ENCODE results near the gene SERPINB6. TPM values are rescaled to one million over a fixed set of nuclear protein-coding genes. Genes with fewer than 3 reads are reported as not detected.
"Not testable (repeated sequence)": the region's sequence is repeated elsewhere in the genome, so short reads cannot be mapped to it uniquely, and the experiment has no call there.

The SERPINB6 gene
- total RNA-seq, 3 donors from 2014 or later = 14.9 to 15.9 (median 15.3) TPM

GRCh38 chr6:3006476-3006875 is 35.1 kb upstream of the SERPINB6 start:
- peaks cover 15% of the 10 kb centered on the region for H3K4me1 Mint-ChIP-seq (ENCODE audit: low read depth)
- no peak for DNase-seq
- H3K27me3 Mint-ChIP-seq (ENCODE audit: low read depth) = no peaks in the 10 kb centered on the region
- peaks cover 50% of the 10 kb centered on the region for H3K36me3 Mint-ChIP-seq (ENCODE audit: insufficient read depth)
- H3K9me3 Mint-ChIP-seq = peaks cover 15% of the 10 kb centered on the region
- H3K4me3 Mint-ChIP-seq = no peak overlapping the region
- no peak for ATAC-seq

- peaks cover 9% of the 10 kb centered on the region for H3K9me3 Mint-ChIP-seq
- no peak for DNase-seq
Measured at GRCh38 chr6:3005874-3006273, 34.5 kb upstream of the SERPINB6 start.

GRCh38 chr6:3005077-3005476 is 33.7 kb upstream of the SERPINB6 start:
- ATAC-seq = no peak
- peaks cover 36% of the 10 kb centered on the region for H3K36me3 Mint-ChIP-seq (ENCODE audit: insufficient read depth)
- no peak overlapping the region for H3K4me3 Mint-ChIP-seq
- H3K4me1 Mint-ChIP-seq (ENCODE audit: low read depth) = peaks cover 22% of the 10 kb centered on the region
- no peak for DNase-seq
- H3K9me3 Mint-ChIP-seq = peaks cover 2% of the 10 kb centered on the region
- H3K27me3 Mint-ChIP-seq (ENCODE audit: low read depth) = no peaks in the 10 kb centered on the region

More at GRCh38 chr6:3005874-3006273, 34.5 kb upstream of the SERPINB6 start:
- Mint-ChIP-seq H3K36me3 (ENCODE audit: insufficient read depth) (peaks cover 44% of the 10 kb centered on the region), H3K4me3 (no peak overlapping the region), H3K27me3 (ENCODE audit: low read depth) (no peaks in the 10 kb centered on the region), H3K4me1 (ENCODE audit: low read depth) (peaks cover 18% of the 10 kb centered on the region)
- no peak for ATAC-seq

DNA sequence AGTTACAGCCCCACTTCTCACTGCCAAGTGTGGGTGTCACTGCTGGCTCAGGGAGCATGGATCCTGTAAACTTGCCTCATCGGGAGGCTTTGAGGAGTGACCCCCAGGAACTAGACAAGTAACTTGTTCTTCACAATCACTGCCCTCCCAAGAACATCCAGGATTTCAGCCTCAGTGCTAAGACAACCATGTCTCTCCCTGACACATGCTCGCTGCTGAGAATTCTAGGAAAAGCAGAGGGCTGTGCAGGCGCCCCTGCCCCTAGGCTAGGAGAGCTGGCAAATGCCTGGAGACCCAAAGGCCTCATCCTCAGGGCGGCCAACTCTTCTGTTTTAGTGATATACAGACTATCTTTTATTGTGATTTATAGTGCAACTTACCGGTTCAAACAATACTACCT is 31.9 kb upstream of the SERPINB6 start:
- peaks cover 21% of the 10 kb centered on the region for H3K36me3 Mint-ChIP-seq (ENCODE audit: insufficient read depth)
- not testable (repeated sequence) for H3K9me3 Mint-ChIP-seq; H3K4me3 Mint-ChIP-seq; ATAC-seq; DNase-seq; H3K27me3 Mint-ChIP-seq (ENCODE audit: low read depth)
- H3K4me1 Mint-ChIP-seq (ENCODE audit: low read depth) = peaks cover 30% of the 10 kb centered on the region

DNA sequence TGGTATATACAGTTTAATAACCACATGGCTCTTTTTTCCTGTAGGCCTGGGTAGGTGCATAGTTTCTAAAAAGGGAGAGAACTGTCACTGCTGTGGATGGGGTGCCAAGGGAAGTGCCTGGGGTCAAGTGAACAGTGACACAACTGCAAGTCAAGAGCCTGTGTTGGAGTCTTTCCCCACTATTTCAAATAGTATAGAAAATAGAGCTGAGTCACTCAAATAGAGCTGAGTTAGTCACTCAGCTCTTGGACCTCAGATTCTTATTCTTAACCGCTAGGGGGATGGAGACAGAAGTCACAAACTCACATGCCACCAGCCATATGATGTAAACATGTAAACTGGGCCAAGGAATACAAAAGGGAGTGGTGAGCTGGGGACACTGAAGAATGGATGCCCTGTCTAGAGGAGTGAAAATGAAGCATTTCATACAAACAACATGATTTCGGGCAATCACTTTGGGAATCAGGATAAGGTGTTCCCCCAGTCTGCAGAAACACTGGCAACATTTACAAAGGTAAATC is 30.5 kb upstream of the SERPINB6 start:
- Mint-ChIP-seq H3K4me3 (peak overlapping the region; percentile 58), H3K27me3 (ENCODE audit: low read depth) (no peaks in the 10 kb centered on the region), H3K4me1 (ENCODE audit: low read depth) (peaks cover 30% of the 10 kb centered on the region), H3K9me3 (no peaks in the 10 kb centered on the region), H3K36me3 (ENCODE audit: insufficient read depth) (peaks cover 9% of the 10 kb centered on the region)
- ATAC-seq (no peak), DNase-seq (no peak)

- DNase-seq (no peak), ATAC-seq (no peak)
- H3K4me1 Mint-ChIP-seq (ENCODE audit: low read depth) = peaks cover 28% of the 10 kb centered on the region
- H3K27me3 Mint-ChIP-seq (ENCODE audit: low read depth) = no peaks in the 10 kb centered on the region
- peak overlapping the region; percentile 86 for H3K4me3 Mint-ChIP-seq
- no peaks in the 10 kb centered on the region for H3K9me3 Mint-ChIP-seq
- peaks cover 4% of the 10 kb centered on the region for H3K36me3 Mint-ChIP-seq (ENCODE audit: insufficient read depth)
Measured at GRCh38 chr6:3001146-3001772, 29.9 kb upstream of the SERPINB6 start.

GRCh38 chr6:2999618-3000557 is 28.5 kb upstream of the SERPINB6 start, which contains the start of gene NQO2:
Gene NQO2 (plus strand): TSS chr6:2999894. CDS start chr6:3006553, 6,659 bp downstream.
- H3K9me3 Mint-ChIP-seq = no peaks in the 10 kb centered on the region
- H3K4me1 Mint-ChIP-seq (ENCODE audit: low read depth) = peaks cover 28% of the 10 kb centered on the region
- H3K27me3 Mint-ChIP-seq (ENCODE audit: low read depth) = no peaks in the 10 kb centered on the region
- DNase-seq (peak; percentile 90), ATAC-seq (peak; percentile 78 to 86)
- H3K4me3 Mint-ChIP-seq = peak within 1 kb of the TSS; percentile 86
- H3K36me3 Mint-ChIP-seq (ENCODE audit: insufficient read depth) = peaks cover 3% of the 10 kb centered on the region

DNA sequence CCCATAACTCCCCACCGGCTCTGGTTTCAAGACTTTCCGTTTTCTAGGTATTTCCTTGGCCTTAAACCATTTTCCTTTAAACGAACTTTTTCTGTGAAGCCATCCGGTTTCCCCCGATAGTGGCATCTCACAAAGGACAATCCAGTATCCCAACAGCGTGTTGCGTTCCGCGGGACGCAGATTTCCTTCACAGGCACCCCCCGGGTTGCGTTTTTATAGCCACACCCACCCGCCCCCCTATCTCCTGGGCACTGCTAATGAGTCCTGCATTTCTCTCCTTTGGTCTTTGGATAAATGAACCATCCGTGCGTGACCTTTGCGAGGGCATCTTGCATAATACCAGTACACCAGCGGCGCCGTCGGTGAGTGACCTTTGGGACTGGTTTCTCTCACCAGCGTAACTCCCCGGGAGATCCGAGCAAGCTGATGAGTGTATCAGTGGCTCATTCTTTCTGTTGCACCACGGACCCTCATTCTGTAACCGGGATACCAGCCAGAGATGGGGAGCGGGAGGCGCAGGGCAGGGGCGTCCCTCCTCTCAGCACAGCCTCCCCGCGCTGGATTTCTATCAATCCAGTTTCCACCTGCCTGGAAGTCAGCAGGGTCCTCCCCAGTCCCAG is 27.7 kb upstream of the SERPINB6 start:
- no peaks in the 10 kb centered on the region for H3K36me3 Mint-ChIP-seq (ENCODE audit: insufficient read depth)
- peak; percentile 56 to 58 for ATAC-seq
- H3K9me3 Mint-ChIP-seq = no peaks in the 10 kb centered on the region

GRCh38 chr6:2998249-2998997 is 27.1 kb upstream of the SERPINB6 start:
- H3K27me3 Mint-ChIP-seq (ENCODE audit: low read depth); H3K36me3 Mint-ChIP-seq (ENCODE audit: insufficient read depth); H3K9me3 Mint-ChIP-seq: not testable (repeated sequence)
- DNase-seq (peak; percentile 18), ATAC-seq (peak; percentile 51 to 56)
- Mint-ChIP-seq H3K4me1 (ENCODE audit: low read depth) (peaks cover 28% of the 10 kb centered on the region), H3K4me3 (peak overlapping the region; percentile 83)

More for the DNA sequence above, 27.7 kb upstream of the SERPINB6 start:
- H3K4me3 Mint-ChIP-seq = peak overlapping the region; percentile 83
- H3K4me1 Mint-ChIP-seq (ENCODE audit: low read depth) = peaks cover 28% of the 10 kb centered on the region
- peak; percentile 65 for DNase-seq
- no peaks in the 10 kb centered on the region for H3K27me3 Mint-ChIP-seq (ENCODE audit: low read depth)

GRCh38 chr6:2993755-2994317 is 22.5 kb upstream of the SERPINB6 start:
- H3K9me3 Mint-ChIP-seq = no peaks in the 10 kb centered on the region

GRCh38 chr6:2992330-2992979 is 21.1 kb upstream of the SERPINB6 start:
- no peaks in the 10 kb centered on the region for H3K36me3 Mint-ChIP-seq (ENCODE audit: insufficient read depth)
- no peaks in the 10 kb centered on the region for H3K27me3 Mint-ChIP-seq (ENCODE audit: low read depth)
- peaks cover 21% of the 10 kb centered on the region for H3K4me1 Mint-ChIP-seq (ENCODE audit: low read depth)
- no peaks in the 10 kb centered on the region for H3K9me3 Mint-ChIP-seq
- no peak for DNase-seq
- ATAC-seq = no peak
- no peak overlapping the region for H3K4me3 Mint-ChIP-seq

More at GRCh38 chr6:2993755-2994317, 22.5 kb upstream of the SERPINB6 start:
- Mint-ChIP-seq H3K4me1 (ENCODE audit: low read depth) (peaks cover 15% of the 10 kb centered on the region), H3K36me3 (ENCODE audit: insufficient read depth) (no peaks in the 10 kb centered on the region), H3K27me3 (ENCODE audit: low read depth) (no peaks in the 10 kb centered on the region), H3K4me3 (no peak overlapping the region)
- ATAC-seq = no peak
- no peak for DNase-seq

GRCh38 chr6:2990932-2991506 is 19.7 kb upstream of the SERPINB6 start:
- H3K9me3 Mint-ChIP-seq = no peaks in the 10 kb centered on the region
- no peaks in the 10 kb centered on the region for H3K27me3 Mint-ChIP-seq (ENCODE audit: low read depth)
- H3K4me1 Mint-ChIP-seq (ENCODE audit: low read depth) = peaks cover 23% of the 10 kb centered on the region
- ATAC-seq = no peak
- peak overlapping the region; percentile 94 for H3K4me3 Mint-ChIP-seq
- H3K36me3 Mint-ChIP-seq (ENCODE audit: insufficient read depth) = no peaks in the 10 kb centered on the region
- DNase-seq = no peak
